ENCODE results near the gene RHOF. TPM values are rescaled to one million over a fixed set of nuclear protein-coding genes. Genes with fewer than 3 reads are reported as not detected.

RHOF gene
- total and polyA plus RNA-seq, 12 donors: 4.1 to 49.5 (median 21.8) TPM

GRCh38 chr12:121812921-121813896 lies 19.7 kb upstream of the RHOF start:
- 25 to 38% (median 29%) methylated on average over 17 to 25 of the region's 25 CpGs for WGBS, 4 donors
- H3K4me3 ChIP-seq: peak overlapping the region in 1 of 4 donors; percentile 49
- no peaks in the 10 kb centered on the region for H3K27me3 ChIP-seq
- peaks cover 21 to 36% of the 10 kb centered on the region in 2 donors for H3K4me1 ChIP-seq (replicated peaks in 1 of 2)
- intact Hi-C loops (cut with DNase I): loop anchor here (5.0 to 10.0 kb wide), 2 partner anchors 72 to 74 kb away; partner anchors contain the start of gene PSMD9 (in 2 of the 2)
- TF ChIP-seq POLR2A (IDR thresholded peaks at IDR 0.05) (no peak), CTCF (IDR thresholded peaks at IDR 0.05) (no peak)
- H3K27ac ChIP-seq: peak overlapping the region in 2 of 5 donors; percentile 82 to 85
- peaks cover 0 to 68% of the 10 kb centered on the region in 2 donors for H3K36me3 ChIP-seq (replicated peaks in 1 of 2)
- H3K9me3 ChIP-seq (replicated peaks in 1 of 3): no peaks in the 10 kb centered on the region
- DNase-seq: peak in 4 of 7 donors; percentile 20 to 60 (median 28)

DNA sequence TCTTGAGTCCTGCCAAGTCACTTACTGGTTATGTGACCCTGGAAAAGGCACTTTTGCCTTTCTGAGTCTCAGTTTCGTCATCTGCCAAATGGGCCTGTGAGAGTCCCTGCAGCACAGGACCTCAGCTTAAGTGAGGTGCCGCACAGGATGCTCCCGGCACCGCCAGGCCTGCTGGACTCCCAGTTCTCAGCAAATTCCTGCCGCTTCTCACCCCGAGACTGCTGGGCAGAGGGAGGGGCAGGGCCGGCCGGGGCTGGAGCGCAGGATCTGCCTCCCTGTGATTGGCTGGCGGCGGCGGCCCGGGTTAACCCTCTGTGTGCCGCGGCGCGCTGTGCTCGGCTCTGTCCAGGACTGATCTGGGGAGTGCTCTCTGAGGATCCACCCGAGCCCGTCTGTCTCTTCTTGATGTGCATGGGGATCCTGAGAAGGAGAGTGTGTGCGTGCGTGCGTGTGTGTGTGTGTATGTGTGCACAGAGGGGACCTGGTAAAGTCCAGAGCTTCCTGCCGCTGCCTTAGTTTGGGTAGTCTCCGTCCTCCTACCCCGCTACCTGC lies 18.9 kb upstream of the RHOF start:
- peak in 1 of 2 donors; percentile 31 for TF ChIP-seq POLR2A (IDR thresholded peaks at IDR 0.05)
- TF ChIP-seq CTCF (IDR thresholded peaks at IDR 0.05): peak in 3 of 6 experiments; percentile 34 to 55 (median 42)
- Histone ChIP-seq H3K27me3 (no peaks in the 10 kb centered on the region), H3K4me1 (replicated peaks in 1 of 2) (peaks cover 21 to 36% of the 10 kb centered on the region in 2 donors), H3K27ac (peak overlapping the region in 4 of 5 donors; percentile 59 to 85 (median 78)), H3K9me3 (replicated peaks in 1 of 3) (no peaks in the 10 kb centered on the region), H3K4me3 (peak overlapping the region in 3 of 4 donors; percentile 7 to 49 (median 32)), H3K36me3 (replicated peaks in 1 of 2) (peaks cover 0 to 68% of the 10 kb centered on the region in 2 donors)
- intact Hi-C loops (cut with DNase I): loop anchor here (5.0 to 10.0 kb wide), 2 partner anchors 72 to 75 kb away; partner anchors contain the start of gene PSMD9 (in 2 of the 2)
- 10 to 25% (median 13%) methylated on average over 7 to 26 of the region's 26 CpGs for WGBS, 4 donors
- peak; percentile 82 to 91 (median 85) for DNase-seq

- intact Hi-C loops (cut with DNase I): loop anchor here (2.0 to 10.0 kb wide), 3 partner anchors 15 to 76 kb away; partner anchors contain the start of gene PSMD9 (in 2 of the 2)
- peaks cover 0 to 65% of the 10 kb centered on the region in 2 donors for H3K36me3 ChIP-seq (replicated peaks in 1 of 2)
- DNase-seq: peak; percentile 71 to 84 (median 79)
- no peaks in the 10 kb centered on the region for H3K27me3 ChIP-seq
- TF ChIP-seq CTCF (IDR thresholded peaks at IDR 0.05) (peak; percentile 75 to 100 (median 92)), POLR2A (IDR thresholded peaks at IDR 0.05) (no peak)
- 2 to 12% (median 5%) methylated on average over 5 to 46 of the region's 46 CpGs for WGBS, 4 donors
- peak overlapping the region in 3 of 4 donors; percentile 7 to 49 (median 32) for H3K4me3 ChIP-seq
- H3K4me1 ChIP-seq (replicated peaks in 1 of 2): peaks cover 25 to 43% of the 10 kb centered on the region in 2 donors
- peak overlapping the region; percentile 43 to 85 (median 75) for H3K27ac ChIP-seq
- H3K9me3 ChIP-seq (replicated peaks in 1 of 3): no peaks in the 10 kb centered on the region
Measured at GRCh38 chr12:121811434-121812319, 18.2 kb upstream of the RHOF start.

Data from adrenal gland (tissue), 12 donors.